ENCODE data around the gene CENPB. TPM values are rescaled to one million over a fixed set of nuclear protein-coding genes. Genes with fewer than 3 reads are reported as not detected.

Gene CENPB
- total RNA-seq, 2 experiments from 2014 or later: 25.1 to 25.3 TPM

DNA sequence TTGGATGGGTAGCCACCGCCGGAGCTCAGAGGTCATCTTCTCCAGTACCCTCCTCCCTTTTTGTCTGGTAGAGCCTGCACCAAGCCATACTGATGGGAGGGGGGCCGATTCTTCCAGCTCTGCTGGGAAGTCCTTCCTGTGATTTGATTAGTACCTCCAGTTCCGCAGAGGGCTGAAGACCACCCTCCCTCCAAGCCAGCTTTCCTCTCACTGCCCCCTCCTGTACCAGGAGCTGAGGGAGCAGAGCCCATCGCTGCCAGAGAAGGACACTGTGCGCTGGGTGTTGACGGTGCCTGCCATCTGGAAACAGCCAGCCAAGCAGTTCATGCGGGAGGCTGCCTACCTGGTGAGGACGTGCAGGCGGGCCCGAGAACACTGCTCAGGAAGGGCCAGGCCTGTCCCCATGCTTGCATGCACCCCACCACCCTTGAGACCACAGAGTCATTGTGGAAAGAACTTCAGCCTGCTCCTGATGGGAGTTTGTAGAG is 40.8 kb downstream of the CENPB start:
- no peaks in the 10 kb centered on the region for H3K9me3 Mint-ChIP-seq
- CTCF ChIA-PET: interaction anchor here (0.6 to 1.5 kb wide), 3 partner anchors 7 to 75 kb away, joined by 3 to 4 read pairs (median 3); partner anchors contain the start of genes ADISSP and AP5S1

DNA sequence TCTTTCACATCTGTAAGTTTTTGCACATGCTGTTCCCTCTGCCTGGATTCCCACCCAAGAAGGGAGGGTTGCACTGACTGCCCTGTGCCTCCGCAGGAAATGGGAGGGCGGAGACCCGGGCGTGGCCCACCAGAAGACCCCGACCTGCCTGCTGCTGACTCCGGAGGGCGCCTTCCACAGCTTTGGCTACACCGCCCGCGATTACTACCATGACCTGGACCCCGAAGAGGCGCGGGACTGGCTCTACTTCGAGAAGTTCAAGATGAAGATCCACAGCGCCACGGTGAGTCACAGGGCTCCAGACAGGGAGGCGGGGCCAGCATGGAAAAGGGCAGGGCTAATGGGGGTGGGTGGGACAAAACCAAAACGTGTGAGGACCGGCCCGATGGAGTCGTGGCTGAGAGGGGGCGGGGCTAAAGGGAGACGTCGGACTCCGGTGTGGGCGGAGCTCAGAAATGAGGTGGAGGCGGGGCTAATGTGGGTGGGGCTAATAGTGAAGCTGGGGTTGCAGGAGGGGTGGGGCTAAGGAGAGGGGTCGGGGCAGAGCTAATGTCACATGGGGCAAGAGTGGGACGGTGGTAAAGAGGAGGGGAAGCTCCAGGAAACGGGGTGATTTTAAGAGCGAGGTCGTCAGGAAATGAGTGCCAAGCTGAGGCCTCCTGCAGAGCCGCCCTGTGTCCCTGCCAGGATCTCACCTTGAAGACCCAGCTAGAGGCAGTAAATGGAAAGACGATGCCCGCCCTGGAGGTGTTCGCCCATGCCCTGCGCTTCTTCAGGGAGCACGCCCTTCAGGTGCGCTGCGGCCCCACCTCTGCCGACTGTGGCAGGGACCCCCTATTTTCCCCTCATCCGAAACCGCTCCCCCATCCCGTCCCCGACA is 41.5 kb downstream of the CENPB start:
- H3K27ac Mint-ChIP-seq: no peak overlapping the region

More for the DNA sequence above, 40.8 kb downstream of the CENPB start:
- Histone ChIP-seq H3K9me3 (ENCODE audit: control insufficient read depth in 1 of 2, insufficient read depth in 1 of 2, low read length in 2 of 2) (no peaks in the 10 kb centered on the region), H3K4me3 (ENCODE audit: low read length) (no peak overlapping the region), H3K27ac (ENCODE audit: low read depth in 1 of 2, low read length in 2 of 2) (no peak overlapping the region), H3K4me1 (ENCODE audit: insufficient read depth, low read length) (peaks cover 14% of the 10 kb centered on the region), H3K36me3 (ENCODE audit: insufficient read depth, low read length) (no peaks in the 10 kb centered on the region), H3K27me3 (ENCODE audit: control insufficient read depth in 1 of 2, insufficient read depth in 2 of 2, low read length in 2 of 2) (peaks cover 3 to 19% of the 10 kb centered on the region in 2 experiments)
- no peak overlapping the region for H3K27ac Mint-ChIP-seq
- no peak overlapping the region for H3K4me3 Mint-ChIP-seq
- H3K4me1 Mint-ChIP-seq (ENCODE audit: low read depth): peaks cover 13% of the 10 kb centered on the region
- ATAC-seq (ENCODE audit: poor library complexity): no peak
- DNase-seq: peak in 1 of 14 experiments; percentile 17
- H3K36me3 Mint-ChIP-seq (ENCODE audit: low read depth): no peaks in the 10 kb centered on the region
- intact Hi-C loops (cut with DNase I, micrococcal nuclease): no loop called here
- POLR2A ChIA-PET: interaction anchor here (0.5 to 1.8 kb wide), 2 partner anchors 17 to 22 kb away, joined by 3 to 9 read pairs; partner anchors contain the start of gene ADISSP
- TF ChIP-seq, protein P1, sequence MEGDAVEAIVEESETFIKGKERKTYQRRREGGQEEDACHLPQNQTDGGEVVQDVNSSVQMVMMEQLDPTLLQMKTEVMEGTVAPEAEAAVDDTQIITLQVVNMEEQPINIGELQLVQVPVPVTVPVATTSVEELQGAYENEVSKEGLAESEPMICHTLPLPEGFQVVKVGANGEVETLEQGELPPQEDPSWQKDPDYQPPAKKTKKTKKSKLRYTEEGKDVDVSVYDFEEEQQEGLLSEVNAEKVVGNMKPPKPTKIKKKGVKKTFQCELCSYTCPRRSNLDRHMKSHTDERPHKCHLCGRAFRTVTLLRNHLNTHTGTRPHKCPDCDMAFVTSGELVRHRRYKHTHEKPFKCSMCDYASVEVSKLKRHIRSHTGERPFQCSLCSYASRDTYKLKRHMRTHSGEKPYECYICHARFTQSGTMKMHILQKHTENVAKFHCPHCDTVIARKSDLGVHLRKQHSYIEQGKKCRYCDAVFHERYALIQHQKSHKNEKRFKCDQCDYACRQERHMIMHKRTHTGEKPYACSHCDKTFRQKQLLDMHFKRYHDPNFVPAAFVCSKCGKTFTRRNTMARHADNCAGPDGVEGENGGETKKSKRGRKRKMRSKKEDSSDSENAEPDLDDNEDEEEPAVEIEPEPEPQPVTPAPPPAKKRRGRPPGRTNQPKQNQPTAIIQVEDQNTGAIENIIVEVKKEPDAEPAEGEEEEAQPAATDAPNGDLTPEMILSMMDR (IDR thresholded peaks at IDR 0.05): no peak
- H3K27me3 Mint-ChIP-seq: peaks cover 6% of the 10 kb centered on the region

DNA sequence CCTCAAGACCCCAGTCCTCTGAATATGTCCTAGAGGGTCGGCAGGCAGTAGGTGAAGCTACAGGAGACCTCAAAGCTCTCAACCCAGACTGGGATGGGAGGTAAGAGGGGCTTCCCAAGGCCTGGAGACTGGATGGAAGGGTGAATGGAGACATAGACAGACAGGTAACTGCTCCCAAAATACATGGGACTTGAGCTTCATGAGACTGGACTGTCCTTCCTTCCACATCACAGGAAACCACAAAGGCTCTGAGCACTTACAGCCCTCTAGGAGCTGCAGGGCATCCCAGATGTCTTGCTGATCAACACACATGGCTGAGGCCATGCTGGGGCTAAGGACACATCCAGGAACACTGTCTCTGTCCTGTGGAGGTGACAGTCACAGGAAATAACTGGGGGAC is 42.5 kb downstream of the CENPB start:
- peaks cover 3 to 19% of the 10 kb centered on the region in 2 experiments for H3K27me3 ChIP-seq (ENCODE audit: control insufficient read depth in 1 of 2, insufficient read depth in 2 of 2, low read length in 2 of 2)
- ChIA-PET CTCF (interaction anchor here (0.7 to 1.5 kb wide), 3 partner anchors 9 to 111 kb away, joined by 3 read pairs; partner anchors contain the start of gene ADISSP), POLR2A (no interaction called here)
- no peak overlapping the region for H3K27ac ChIP-seq (ENCODE audit: low read depth in 1 of 2, low read length in 2 of 2)
- no peak for DNase-seq
- Mint-ChIP-seq H3K4me3 (no peak overlapping the region), H3K9me3 (no peaks in the 10 kb centered on the region), H3K36me3 (ENCODE audit: low read depth) (no peaks in the 10 kb centered on the region), H3K27me3 (peaks cover 6% of the 10 kb centered on the region), H3K27ac (no peak overlapping the region), H3K4me1 (ENCODE audit: low read depth) (peaks cover 13% of the 10 kb centered on the region)
- no peaks in the 10 kb centered on the region for H3K36me3 ChIP-seq (ENCODE audit: insufficient read depth, low read length)
- no peak for ATAC-seq (ENCODE audit: poor library complexity)
- TF ChIP-seq, protein P1 (IDR thresholded peaks at IDR 0.05): no peak
- H3K4me1 ChIP-seq (ENCODE audit: insufficient read depth, low read length): peaks cover 11% of the 10 kb centered on the region
- intact Hi-C loops (cut with DNase I, micrococcal nuclease): no loop called here
- no peaks in the 10 kb centered on the region for H3K9me3 ChIP-seq (ENCODE audit: control insufficient read depth in 1 of 2, insufficient read depth in 1 of 2, low read length in 2 of 2)
- no peak overlapping the region for H3K4me3 ChIP-seq (ENCODE audit: low read length)

More for the DNA sequence above, 41.5 kb downstream of the CENPB start:
- intact Hi-C loops (cut with DNase I, micrococcal nuclease): no loop called here
- Mint-ChIP-seq H3K27me3 (peaks cover 6% of the 10 kb centered on the region), H3K4me1 (ENCODE audit: low read depth) (peaks cover 13% of the 10 kb centered on the region), H3K4me3 (peak overlapping the region; percentile 79), H3K9me3 (no peaks in the 10 kb centered on the region), H3K36me3 (ENCODE audit: low read depth) (no peaks in the 10 kb centered on the region)
- Histone ChIP-seq H3K36me3 (ENCODE audit: insufficient read depth, low read length) (no peaks in the 10 kb centered on the region), H3K4me1 (ENCODE audit: insufficient read depth, low read length) (peaks cover 14% of the 10 kb centered on the region), H3K27me3 (ENCODE audit: control insufficient read depth in 1 of 2, insufficient read depth in 2 of 2, low read length in 2 of 2) (peaks cover 3 to 19% of the 10 kb centered on the region in 2 experiments), H3K4me3 (ENCODE audit: low read length) (peak overlapping the region; percentile 30), H3K27ac (ENCODE audit: low read depth in 1 of 2, low read length in 2 of 2) (no peak overlapping the region), H3K9me3 (ENCODE audit: control insufficient read depth in 1 of 2, insufficient read depth in 1 of 2, low read length in 2 of 2) (no peaks in the 10 kb centered on the region)
- DNase-seq (peak; percentile 45 to 89 (median 71)), ATAC-seq (ENCODE audit: poor library complexity) (peak; percentile 90)
- ChIA-PET POLR2A (interaction anchor here (1.8 kb wide), 1 partner anchor 23 kb away, joined by 9 read pairs; the partner anchor contains the start of gene ADISSP), CTCF (interaction anchor here (0.6 to 1.5 kb wide), 5 partner anchors 8 to 110 kb away, joined by 3 to 4 read pairs (median 3); partner anchors contain the start of genes ADISSP and AP5S1)
- TF ChIP-seq, protein P1 (IDR thresholded peaks at IDR 0.05): no peak
